ENCODE measurements around the gene ENTPD8. TPM values are rescaled to one million over a fixed set of nuclear protein-coding genes. Genes with fewer than 3 reads are reported as not detected.

Gene ENTPD8
- total RNA-seq, 1 donor from 2014 or later: 0.21 TPM

GRCh38 chr9:137457406-137458193 is 16.4 kb upstream of the ENTPD8 start:
- Mint-ChIP-seq H3K36me3 (ENCODE audit: low read depth, unreplicated experiment) (no peaks in the 10 kb centered on the region), H3K27ac (ENCODE audit: unreplicated experiment) (no peak overlapping the region), H3K4me3 (ENCODE audit: unreplicated experiment) (no peak overlapping the region), H3K4me1 (ENCODE audit: unreplicated experiment) (no peaks in the 10 kb centered on the region), H3K9me3 (ENCODE audit: unreplicated experiment) (no peaks in the 10 kb centered on the region), H3K27me3 (ENCODE audit: unreplicated experiment) (peaks cover 3% of the 10 kb centered on the region)
- no peak for TF ChIP-seq CTCF (IDR thresholded peaks at IDR 0.05; ENCODE audit: unreplicated experiment)
- DNase-seq (ENCODE audit: low spot score): no peak

- H3K4me1 Mint-ChIP-seq (ENCODE audit: unreplicated experiment): no peaks in the 10 kb centered on the region
- H3K9me3 Mint-ChIP-seq (ENCODE audit: unreplicated experiment): no peaks in the 10 kb centered on the region
- H3K27ac Mint-ChIP-seq (ENCODE audit: unreplicated experiment): no peak overlapping the region
- peaks cover 3% of the 10 kb centered on the region for H3K27me3 Mint-ChIP-seq (ENCODE audit: unreplicated experiment)
- no peak for TF ChIP-seq CTCF (IDR thresholded peaks at IDR 0.05; ENCODE audit: unreplicated experiment)
- H3K4me3 Mint-ChIP-seq (ENCODE audit: unreplicated experiment): no peak overlapping the region
- no peaks in the 10 kb centered on the region for H3K36me3 Mint-ChIP-seq (ENCODE audit: low read depth, unreplicated experiment)
- DNase-seq (ENCODE audit: low spot score): no peak
Measured at GRCh38 chr9:137456864-137457405, 15.8 kb upstream of the ENTPD8 start.

GRCh38 chr9:137456061-137456863 is 15.1 kb upstream of the ENTPD8 start:
- H3K4me3 Mint-ChIP-seq (ENCODE audit: unreplicated experiment): peak overlapping the region; percentile 60
- H3K27me3 Mint-ChIP-seq (ENCODE audit: unreplicated experiment): peaks cover 3% of the 10 kb centered on the region
- TF ChIP-seq CTCF (IDR thresholded peaks at IDR 0.05; ENCODE audit: unreplicated experiment): no peak
- H3K4me1 Mint-ChIP-seq (ENCODE audit: unreplicated experiment): no peaks in the 10 kb centered on the region
- H3K36me3 Mint-ChIP-seq (ENCODE audit: low read depth, unreplicated experiment): no peaks in the 10 kb centered on the region
- H3K27ac Mint-ChIP-seq (ENCODE audit: unreplicated experiment): no peak overlapping the region
- DNase-seq (ENCODE audit: low spot score): no peak
- no peaks in the 10 kb centered on the region for H3K9me3 Mint-ChIP-seq (ENCODE audit: unreplicated experiment)

- H3K27ac Mint-ChIP-seq (ENCODE audit: unreplicated experiment): no peak overlapping the region
- H3K9me3 Mint-ChIP-seq (ENCODE audit: unreplicated experiment): no peaks in the 10 kb centered on the region
- H3K27me3 Mint-ChIP-seq (ENCODE audit: unreplicated experiment): peaks cover 3% of the 10 kb centered on the region
- H3K4me1 Mint-ChIP-seq (ENCODE audit: unreplicated experiment): no peaks in the 10 kb centered on the region
- peak; percentile 4 for DNase-seq (ENCODE audit: low spot score)
- no peak overlapping the region for H3K4me3 Mint-ChIP-seq (ENCODE audit: unreplicated experiment)
- no peaks in the 10 kb centered on the region for H3K36me3 Mint-ChIP-seq (ENCODE audit: low read depth, unreplicated experiment)
- no peak for TF ChIP-seq CTCF (IDR thresholded peaks at IDR 0.05; ENCODE audit: unreplicated experiment)
Measured at GRCh38 chr9:137455359-137455991, 14.3 kb upstream of the ENTPD8 start.
